GM19035 (cell line): ENCODE measurements around the gene COX19.
"Not testable (repeated sequence)": the region's sequence is repeated elsewhere in the genome, so short reads cannot be mapped to it uniquely, and the experiment has no call there.

ENCODE experiments used
- ATAC-seq: cut with Tn5 transposase; IDR thresholded peaks from one replicate; pipeline ENCODE4 v1.9.1; 2021; ENCODE audit not compliant: unreplicated experiment

The COX19 gene

GRCh38 chr7:962401-963081, 12.8 kb downstream of the COX19 start:
- no peak for ATAC-seq

DNA sequence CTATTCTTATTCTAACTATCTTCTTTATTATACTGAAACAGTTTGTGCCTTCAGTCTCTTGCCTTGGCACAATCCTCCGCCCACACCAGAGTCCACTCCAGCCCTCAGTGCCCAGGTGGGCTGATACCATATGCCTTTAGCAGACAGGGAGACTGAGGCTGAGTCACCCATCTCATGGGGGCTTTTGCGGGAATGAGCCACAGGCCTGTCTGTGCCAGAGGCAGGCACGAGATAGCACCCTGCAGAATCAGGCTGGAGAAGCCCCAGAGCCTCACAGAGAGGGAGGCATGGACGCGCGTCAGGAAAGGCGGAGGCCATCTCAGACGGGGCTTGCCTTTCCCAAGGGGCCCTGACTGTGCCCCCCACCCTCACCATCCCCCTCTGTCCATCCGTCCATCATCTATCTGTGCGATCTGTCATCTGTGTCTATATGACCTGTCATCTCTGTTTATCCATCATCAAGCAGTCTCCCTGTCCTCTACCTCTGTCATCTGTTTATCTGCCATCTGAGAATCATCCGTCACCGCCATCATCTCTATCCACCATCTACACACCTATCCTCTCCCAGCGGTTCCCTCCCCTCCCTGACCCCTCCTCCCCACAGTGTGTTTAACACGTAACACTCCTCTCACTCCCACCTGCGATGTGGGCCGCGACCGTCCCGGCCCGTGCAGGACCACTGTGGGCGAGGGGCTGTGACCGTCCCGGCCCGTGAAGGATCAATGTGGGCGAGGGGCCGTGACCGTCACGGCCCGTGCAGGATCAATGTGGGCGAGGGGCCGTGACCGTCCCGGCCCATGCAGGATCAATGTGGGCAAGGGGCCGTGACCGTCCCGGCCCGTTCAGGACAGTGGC, 13.6 kb downstream of the COX19 start:
- no peak for ATAC-seq

- not testable (repeated sequence) for ATAC-seq
These were observed 14.4 kb downstream of the COX19 start for GRCh38 chr7:960972-961371.

DNA sequence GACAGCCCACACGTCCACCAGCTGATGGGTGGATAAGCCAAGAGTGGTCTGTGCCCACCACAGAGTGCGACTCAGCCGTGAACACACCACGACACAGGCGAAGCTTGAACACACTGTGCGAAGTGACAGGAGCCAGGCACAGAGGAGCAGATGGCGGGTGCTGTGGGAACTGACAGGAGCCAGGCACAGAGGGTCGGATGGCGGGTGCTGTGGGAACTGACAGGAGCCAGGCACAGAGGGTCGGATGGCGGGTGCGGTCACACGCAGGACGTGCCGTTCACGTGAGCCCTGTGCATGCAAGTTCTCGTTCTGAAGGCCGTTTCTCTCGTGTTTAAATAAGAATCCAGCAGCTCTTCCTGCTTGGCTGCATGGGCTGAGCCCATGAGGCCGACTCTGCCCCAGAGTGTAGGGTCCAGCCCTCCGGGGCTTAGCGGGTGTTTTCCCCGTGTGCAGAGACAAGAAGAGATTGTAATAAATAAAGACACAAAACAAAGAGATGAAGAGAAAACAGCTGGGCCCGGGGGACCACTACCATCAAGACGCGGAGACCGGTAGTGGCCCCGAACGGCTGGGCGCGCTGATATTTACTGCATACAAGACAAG, 15.0 kb downstream of the COX19 start:
- ATAC-seq = no peak

- ATAC-seq = not testable (repeated sequence)
These were observed 15.6 kb downstream of the COX19 start for GRCh38 chr7:959740-960139.

DNA sequence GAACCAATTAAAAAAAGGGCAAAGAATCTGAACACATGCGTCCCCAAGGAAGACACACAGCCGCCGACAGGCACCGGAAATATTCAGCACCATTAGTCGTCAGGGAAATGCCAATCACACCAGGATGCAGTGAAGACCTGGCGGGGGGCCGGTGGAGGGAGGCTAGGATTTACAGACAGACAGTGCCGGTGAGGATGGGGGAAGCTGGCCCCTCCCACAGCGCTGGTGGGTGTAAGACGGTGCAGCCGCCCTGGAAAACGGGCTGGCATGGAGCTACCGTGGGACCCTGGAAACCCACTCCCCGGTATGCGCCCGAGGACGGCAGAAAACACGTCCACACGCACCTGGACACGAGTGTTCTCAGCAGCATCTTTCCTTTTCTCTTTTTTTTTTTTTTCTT, 16.1 kb downstream of the COX19 start:
- no peak for ATAC-seq

DNA sequence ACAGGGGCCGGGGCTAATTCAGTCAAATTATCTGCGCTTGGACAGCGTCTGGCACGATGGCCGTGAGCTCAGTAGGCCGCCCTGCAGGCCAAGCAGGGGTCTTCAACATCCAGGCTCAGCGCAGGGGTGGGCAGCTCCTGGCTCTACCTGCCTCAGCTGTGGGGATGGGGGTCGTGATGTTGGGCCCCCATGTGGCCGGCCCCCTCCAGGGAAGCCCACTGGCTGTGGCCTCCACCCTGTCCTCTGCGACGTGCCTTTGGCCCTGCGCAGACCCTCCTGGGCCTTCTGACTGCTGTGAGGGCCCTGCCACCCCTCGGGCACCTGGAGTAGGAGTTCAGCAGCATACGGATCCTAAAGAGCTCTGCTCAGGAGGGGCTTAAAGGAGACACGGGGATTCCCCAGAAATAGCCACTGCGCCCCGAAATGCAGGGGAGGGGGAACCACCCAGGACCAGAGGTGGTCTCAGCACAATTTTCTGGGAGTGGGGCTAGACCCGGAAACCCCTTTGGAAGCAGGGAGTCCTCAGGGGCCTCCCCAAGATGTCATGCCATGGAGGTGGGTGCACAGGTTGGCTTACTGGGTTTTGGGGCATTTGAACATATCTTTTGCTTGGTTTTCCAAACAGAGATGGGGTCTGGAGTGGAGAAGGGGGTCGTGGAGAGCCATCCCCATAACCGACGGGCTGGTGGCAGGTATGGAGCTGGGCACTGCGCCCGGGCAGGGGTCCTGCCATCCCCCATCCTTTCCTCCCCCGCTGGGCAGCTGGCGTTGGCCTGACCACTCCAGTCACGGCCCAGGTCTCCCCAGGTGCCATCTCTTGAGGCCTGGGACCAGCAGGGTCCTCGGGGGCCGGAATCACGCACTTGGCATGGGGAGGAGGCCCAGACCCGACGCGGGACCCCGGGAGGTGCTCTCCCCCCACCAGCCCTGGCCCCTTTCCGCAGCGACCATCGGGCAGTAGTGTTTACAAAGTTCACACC, 16.8 kb downstream of the COX19 start:
- no peak for ATAC-seq

GRCh38 chr7:957418-958220, 17.7 kb downstream of the COX19 start:
- no peak for ATAC-seq

DNA sequence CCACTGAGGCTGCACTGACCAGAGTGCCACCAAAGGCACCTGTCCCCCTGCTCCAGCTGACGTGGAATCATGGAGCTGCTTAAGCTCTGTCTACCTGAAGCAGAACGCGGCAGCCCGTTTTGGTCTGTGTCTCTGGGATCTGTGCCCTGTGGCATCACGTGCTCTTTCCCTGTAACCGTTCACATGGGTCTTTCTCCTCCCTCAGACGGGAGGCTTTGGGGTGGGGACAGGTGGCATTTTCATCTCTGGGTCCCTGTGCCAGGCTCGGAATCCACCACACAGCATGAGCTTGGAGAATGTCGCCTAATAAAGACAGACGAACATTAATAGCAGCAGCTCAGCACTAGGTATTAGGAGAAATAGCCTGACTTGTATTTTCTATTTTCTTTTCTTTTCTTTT, 19.3 kb downstream of the COX19 start:
- no peak for ATAC-seq

GRCh38 chr7:954330-955238, 20.8 kb downstream of the COX19 start, which contains the start of gene ADAP1:
TSS of gene ADAP1 (minus strand) at chr7:954680. CDS start at chr7:954477, 203 bp downstream.
- no peak for ATAC-seq

DNA sequence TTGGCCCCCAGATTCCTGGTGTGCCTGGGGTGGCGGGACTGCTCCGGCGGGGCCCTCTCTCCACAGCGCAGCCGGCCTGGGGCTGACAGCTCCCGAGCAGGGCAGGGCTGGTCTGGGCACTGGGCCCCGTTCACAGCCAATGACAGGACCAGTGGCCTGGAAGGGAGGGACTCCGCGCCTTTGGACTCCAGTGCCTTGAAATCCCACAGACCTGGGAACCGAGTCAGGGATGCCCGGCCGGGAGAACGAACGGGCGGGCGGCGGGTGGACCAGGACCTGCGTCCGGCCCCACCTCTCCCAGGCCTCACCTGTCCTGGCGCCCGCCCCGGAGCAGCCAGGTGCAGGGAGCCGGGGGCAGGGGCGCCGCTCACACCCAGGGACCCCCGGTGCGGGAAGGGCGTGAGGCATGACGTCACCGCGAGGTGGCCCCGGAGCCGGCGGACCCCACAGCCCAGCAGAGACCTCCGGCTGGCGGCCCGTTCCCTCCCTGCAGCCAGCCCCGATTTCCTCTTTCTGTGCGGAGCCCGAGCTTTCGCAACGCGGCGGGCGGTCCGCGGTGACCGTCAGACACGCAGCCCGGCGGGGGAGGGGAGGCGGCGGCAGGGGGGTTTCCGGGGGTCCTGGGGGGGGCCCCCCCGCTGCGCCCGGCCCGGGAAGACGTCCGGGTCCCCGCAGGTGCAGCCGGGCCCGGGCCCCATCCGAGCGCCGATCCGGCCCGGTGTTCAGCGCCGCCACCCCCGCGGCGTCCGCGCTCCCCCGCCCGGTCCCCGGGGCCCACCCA, 21.6 kb downstream of the COX19 start:
- ATAC-seq = no peak

GRCh38 chr7:952548-953441, 22.6 kb downstream of the COX19 start:
- no peak for ATAC-seq

GRCh38 chr7:951881-952547, 23.3 kb downstream of the COX19 start:
- no peak for ATAC-seq

- no peak for ATAC-seq
These were observed 26.1 kb downstream of the COX19 start for GRCh38 chr7:949021-949934.

DNA sequence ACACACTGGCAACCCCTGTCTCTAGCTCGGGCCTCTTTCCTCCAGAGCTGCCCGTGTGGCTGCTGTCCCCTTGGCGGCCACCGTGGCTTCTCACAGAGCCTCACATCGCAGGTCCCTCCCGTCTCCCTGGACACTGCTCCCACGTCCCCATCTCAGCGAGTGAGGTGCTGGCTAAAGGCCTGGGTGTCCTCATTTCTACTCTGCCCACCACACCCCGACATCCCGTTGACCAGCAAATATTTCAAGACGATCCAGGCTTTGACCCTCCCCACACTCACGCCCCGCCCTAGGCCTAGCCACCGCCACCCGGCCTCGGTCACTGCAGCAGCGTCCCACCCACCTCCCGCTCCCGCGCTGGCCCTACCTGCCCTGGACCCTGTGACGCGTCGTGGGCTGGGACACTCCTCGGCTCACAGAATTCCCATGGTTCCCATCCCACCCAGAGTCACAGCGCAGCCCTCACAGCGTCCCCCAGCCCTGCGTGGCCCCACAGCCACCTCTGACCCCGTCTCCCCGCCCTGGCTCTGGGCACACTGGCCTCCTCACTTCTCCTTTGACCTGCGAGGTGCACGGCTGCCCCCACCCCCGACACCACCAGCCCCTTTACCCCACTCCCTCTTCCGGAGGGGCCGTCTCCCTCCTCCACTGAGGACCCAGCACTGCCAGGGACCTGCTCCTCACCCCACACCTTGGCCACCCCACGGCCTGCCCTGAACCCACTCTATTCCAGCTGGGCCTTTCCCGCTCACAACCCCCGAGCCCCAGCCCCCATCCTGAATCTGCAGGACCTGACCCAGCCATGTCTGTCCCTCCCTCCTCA, 27.7 kb downstream of the COX19 start:
- no peak for ATAC-seq
